Mesendoderm (in vitro differentiated cells): Measurements from ENCODE around the gene TUBAL3.

ENCODE experiments used
- DNase-seq: peaks from one replicate; pipeline ENCODE4 v3.0.0; 2013
- H2AK5ac ChIP-seq: 2 replicates; pipeline ENCODE4 v1.6.1; 2013; ENCODE audit warnings: low read length, inconsistent platforms
- H2BK120ac ChIP-seq: 2 replicates; pipeline ENCODE4 v1.6.1; 2013; ENCODE audit warnings: low read depth, mild to moderate bottlenecking, low read length, moderate library complexity, mixed read lengths
- H2BK15ac ChIP-seq: replicated peaks from 2 replicates; pipeline ENCODE4 v1.6.1; 2013; ENCODE audit warnings: low read depth, mild to moderate bottlenecking, moderate library complexity
- H2BK5ac ChIP-seq: 2 replicates; pipeline ENCODE4 v1.6.1; 2013; ENCODE audit warnings: low read length, inconsistent platforms
- H3K18ac ChIP-seq: 2 replicates; pipeline ENCODE4 v1.6.1; 2013; ENCODE audit warnings: mild to moderate bottlenecking, low read length, mixed read lengths
- H3K23ac ChIP-seq: one replicate; pipeline ENCODE4 v1.6.1; 2013; ENCODE audit warnings: low read length
- H3K27ac ChIP-seq: 2 replicates; pipeline ENCODE4 v1.5.1; 2013; ENCODE audit warnings: low read depth, mild to moderate bottlenecking, inconsistent platforms, low read length, moderate library complexity
- H3K27me3 ChIP-seq: 2 replicates; pipeline ENCODE4 v1.6.1; 2013; ENCODE audit warnings: low read length, control low read depth, mild to moderate bottlenecking, inconsistent platforms; ENCODE audit not compliant: insufficient read depth, poor library complexity
- H3K36me3 ChIP-seq: 2 replicates; pipeline ENCODE4 v1.6.1; 2013; ENCODE audit warnings: low read length, inconsistent platforms; ENCODE audit not compliant: control insufficient read depth, insufficient read depth
- H3K4ac ChIP-seq: one replicate; pipeline ENCODE4 v1.6.1; 2013; ENCODE audit warnings: low read depth, mild to moderate bottlenecking, low read length, moderate library complexity
- H3K4me1 ChIP-seq: 2 replicates; pipeline ENCODE4 v1.6.1; 2013; ENCODE audit warnings: low read depth, low read length, inconsistent platforms; ENCODE audit not compliant: control insufficient read depth
- H3K4me2 ChIP-seq: 2 replicates; pipeline ENCODE4 v1.6.1; 2013; ENCODE audit warnings: low read length
- H3K4me3 ChIP-seq: 2 replicates; pipeline ENCODE4 v1.5.1; 2013; ENCODE audit warnings: mild to moderate bottlenecking, low read length
- H3K56ac ChIP-seq: one replicate; pipeline ENCODE4 v1.6.1; 2013; ENCODE audit warnings: low read length
- H3K79me1 ChIP-seq: 2 replicates; pipeline ENCODE4 v1.6.1; 2013; ENCODE audit warnings: low read length, inconsistent platforms
- H3K79me2 ChIP-seq: 2 replicates; pipeline ENCODE4 v1.6.1; 2013; ENCODE audit warnings: mild to moderate bottlenecking, low read length; ENCODE audit not compliant: control insufficient read depth, insufficient read depth
- H3K9ac ChIP-seq: 2 replicates; pipeline ENCODE4 v1.6.1; 2013; ENCODE audit warnings: low read length, inconsistent platforms
- H4K5ac ChIP-seq: one replicate; pipeline ENCODE4 v1.6.1; 2013; ENCODE audit warnings: low read length
- H4K8ac ChIP-seq: one replicate; pipeline ENCODE4 v1.6.1; 2013; ENCODE audit warnings: low read depth, mild to moderate bottlenecking, control low read depth, low read length, moderate library complexity
- WGBS: extraction: QIAGEN DNeasy Blood & Tissue Kit; methylation state at CpG from one replicate; pipeline ENCODE4 v1.1.7; 2013; ENCODE audit warnings: low lambda C conversion rate, missing lambda C conversion rate; ENCODE audit not compliant: insufficient coverage; ENCODE audit errors: extremely low coverage; 5-methylcytosine and 5-hydroxymethylcytosine counted together

The TUBAL3 gene

GRCh38 chr10:5373307-5373706 lies 31.3 kb downstream of the TUBAL3 start:
- Histone ChIP-seq H3K4me2 (no peak overlapping the region), H4K8ac (no peak overlapping the region), H2BK15ac (no peak overlapping the region), H3K4me1 (no peaks in the 10 kb centered on the region), H2BK5ac (no peak overlapping the region), H3K79me1 (no peaks in the 10 kb centered on the region), H2BK120ac (no peak overlapping the region), H4K5ac (no peak overlapping the region), H3K79me2 (no peaks in the 10 kb centered on the region), H3K23ac (no peak overlapping the region), H2AK5ac (no peak overlapping the region), H3K4ac (no peak overlapping the region), H3K56ac (no peak overlapping the region), H3K27ac (no peak overlapping the region), H3K9ac (no peak overlapping the region), H3K36me3 (no peaks in the 10 kb centered on the region), H3K4me3 (no peak overlapping the region), H3K27me3 (no peaks in the 10 kb centered on the region), H3K18ac (no peak overlapping the region)
- no peak for DNase-seq
- no CpG with 5 or more reads among the region's 4 CpGs for WGBS

- Histone ChIP-seq H3K79me1 (no peaks in the 10 kb centered on the region), H2AK5ac (no peak overlapping the region), H4K5ac (no peak overlapping the region), H3K4me2 (no peak overlapping the region), H3K4me1 (no peaks in the 10 kb centered on the region), H3K27me3 (no peaks in the 10 kb centered on the region), H3K36me3 (no peaks in the 10 kb centered on the region), H2BK5ac (no peak overlapping the region), H3K79me2 (no peaks in the 10 kb centered on the region), H4K8ac (no peak overlapping the region), H3K23ac (no peak overlapping the region), H3K27ac (no peak overlapping the region), H2BK15ac (no peak overlapping the region), H3K18ac (no peak overlapping the region), H3K56ac (no peak overlapping the region), H3K4me3 (no peak overlapping the region), H3K9ac (no peak overlapping the region), H3K4ac (no peak overlapping the region), H2BK120ac (no peak overlapping the region)
- over 99% methylated on average over 16 of the region's 28 CpGs for WGBS
- no peak for DNase-seq
These were observed 33.9 kb downstream of the TUBAL3 start for GRCh38 chr10:5370493-5371352.

- Histone ChIP-seq H3K27me3 (no peaks in the 10 kb centered on the region), H3K4me2 (no peak overlapping the region), H3K4me3 (no peak overlapping the region), H2BK15ac (no peak overlapping the region), H3K4ac (no peak overlapping the region), H2BK120ac (no peak overlapping the region), H2BK5ac (no peak overlapping the region), H4K5ac (no peak overlapping the region), H3K4me1 (no peaks in the 10 kb centered on the region), H3K56ac (no peak overlapping the region), H3K18ac (no peak overlapping the region), H2AK5ac (no peak overlapping the region), H4K8ac (no peak overlapping the region), H3K23ac (no peak overlapping the region), H3K79me2 (no peaks in the 10 kb centered on the region), H3K36me3 (no peaks in the 10 kb centered on the region), H3K79me1 (no peaks in the 10 kb centered on the region), H3K9ac (no peak overlapping the region), H3K27ac (no peak overlapping the region)
- WGBS: 100% methylated on average over 6 of the region's 16 CpGs
- no peak for DNase-seq
These were observed 35.1 kb downstream of the TUBAL3 start for GRCh38 chr10:5369362-5370158.

GRCh38 chr10:5365928-5366327 lies 38.7 kb downstream of the TUBAL3 start:
- Histone ChIP-seq H3K79me1 (no peaks in the 10 kb centered on the region), H3K79me2 (no peaks in the 10 kb centered on the region), H3K18ac (no peak overlapping the region), H4K5ac (no peak overlapping the region), H3K56ac (no peak overlapping the region), H3K36me3 (no peaks in the 10 kb centered on the region), H3K27ac (no peak overlapping the region), H3K4ac (no peak overlapping the region), H2AK5ac (no peak overlapping the region), H2BK5ac (no peak overlapping the region), H3K23ac (no peak overlapping the region), H3K27me3 (no peaks in the 10 kb centered on the region), H2BK120ac (no peak overlapping the region), H4K8ac (no peak overlapping the region), H3K4me1 (no peaks in the 10 kb centered on the region), H3K4me2 (no peak overlapping the region), H2BK15ac (no peak overlapping the region), H3K9ac (no peak overlapping the region), H3K4me3 (no peak overlapping the region)
- no peak for DNase-seq
- WGBS: no CpG with 5 or more reads among the region's 5 CpGs

GRCh38 chr10:5364890-5365338 lies 39.7 kb downstream of the TUBAL3 start, which contains the start of gene UCN3:
TSS of gene UCN3 (plus strand) at chr10:5364966. CDS start at chr10:5373721, 8,755 bp downstream.
- no peak within 1 kb of the TSS for H2BK5ac ChIP-seq
- H4K8ac ChIP-seq: no peak within 1 kb of the TSS
- H3K56ac ChIP-seq: no peak within 1 kb of the TSS
- no peak within 1 kb of the TSS for H3K23ac ChIP-seq
- no peaks in the 10 kb centered on the region for H3K79me2 ChIP-seq
- H2AK5ac ChIP-seq: no peak within 1 kb of the TSS
- no peaks in the 10 kb centered on the region for H3K79me1 ChIP-seq
- no peak for DNase-seq
- H3K4me1 ChIP-seq: no peaks in the 10 kb centered on the region
- no peaks in the 10 kb centered on the region for H3K27me3 ChIP-seq
- no peak within 1 kb of the TSS for H3K9ac ChIP-seq
- H3K36me3 ChIP-seq: no peaks in the 10 kb centered on the region
- no peak within 1 kb of the TSS for H4K5ac ChIP-seq
- H3K27ac ChIP-seq: no peak within 1 kb of the TSS
- no peak within 1 kb of the TSS for H3K4me3 ChIP-seq
- WGBS: no CpG with 5 or more reads among the region's 21 CpGs
- H3K4ac ChIP-seq: no peak within 1 kb of the TSS
- no peak within 1 kb of the TSS for H2BK15ac ChIP-seq
- H2BK120ac ChIP-seq: no peak within 1 kb of the TSS
- no peak within 1 kb of the TSS for H3K4me2 ChIP-seq
- no peak within 1 kb of the TSS for H3K18ac ChIP-seq
